ENCODE data around the gene DUS2.

DNA sequence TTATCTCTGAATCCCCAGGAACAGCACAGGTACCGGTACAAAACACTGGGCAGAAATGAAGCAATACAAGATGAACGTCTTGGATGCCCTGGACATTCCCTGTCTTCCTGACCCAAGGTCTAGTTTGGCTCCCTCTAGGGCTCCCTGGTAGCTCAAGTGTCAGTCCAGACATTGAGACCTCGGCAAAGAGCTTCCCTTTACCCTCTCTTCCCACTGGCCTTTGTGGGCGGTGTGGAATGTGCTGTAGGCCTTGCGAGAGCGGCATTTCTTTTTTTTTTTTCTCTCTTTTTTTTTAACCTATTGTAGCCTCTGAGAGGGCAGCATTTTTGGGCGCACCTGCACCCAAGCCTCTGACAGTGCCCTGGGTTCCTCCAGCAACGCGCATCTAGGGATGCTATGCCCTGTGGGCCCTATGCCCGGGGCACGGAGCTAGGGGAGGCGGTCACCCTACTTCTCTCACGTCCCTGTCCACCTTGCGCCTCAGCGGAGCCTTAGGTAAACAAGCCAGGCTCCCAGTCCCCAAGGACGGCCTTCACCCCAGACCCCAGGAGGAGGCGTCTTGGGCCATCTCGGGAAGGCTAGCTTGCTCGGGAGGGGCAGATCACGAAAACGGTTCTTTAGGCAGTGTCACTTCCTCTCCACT, 60.9 kb downstream of the DUS2 start:
- no peak for TF ChIP-seq SIN3A (IDR thresholded peaks at IDR 0.05; ENCODE audit: borderline replicate concordance, insufficient read depth, low read depth, low read length)
- no peak for TF ChIP-seq CTCF (IDR thresholded peaks at IDR 0.05)
- TF ChIP-seq REST (IDR thresholded peaks at IDR 0.05; ENCODE audit: insufficient read depth in 1 of 2, low read depth in 2 of 2, low read length in 1 of 2): no peak
- TF ChIP-seq POLR2AphosphoS5 (IDR thresholded peaks at IDR 0.05; ENCODE audit: low read depth, low read length): no peak
- no peak for TF ChIP-seq TCF7L2 (IDR thresholded peaks at IDR 0.05; ENCODE audit: low read depth, low read length)

All from Panc1 (cell line).